ENCODE data around the gene LDHAL6B. TPM values are rescaled to one million over a fixed set of nuclear protein-coding genes. Genes with fewer than 3 reads are reported as not detected.

LDHAL6B gene
- total RNA-seq, 6 donors from 2014 or later = 2.1 TPM; not detected in 5

GRCh38 chr15:59245559-59245958 lies 38.9 kb downstream of the LDHAL6B start:
- no peak for ATAC-seq (ENCODE audit: low FRiP score in 2 of 2)
- Histone ChIP-seq H3K4me3 (no peak overlapping the region), H3K4me1 (peaks cover 0 to 3% (median 1%) of the 10 kb centered on the region in 4 donors), H3K36me3 (peaks cover 0 to 3% (median 0%) of the 10 kb centered on the region in 4 donors), H3K9me3 (no peaks in the 10 kb centered on the region), H3K27ac (no peak overlapping the region), H3K27me3 (no peaks in the 10 kb centered on the region)
- no peak for TF ChIP-seq POLR2AphosphoS5 (IDR thresholded peaks at IDR 0.05)
- no peak for TF ChIP-seq CTCF (IDR thresholded peaks at IDR 0.05)
- TF ChIP-seq POLR2A (IDR thresholded peaks at IDR 0.05) = no peak
- no peak for TF ChIP-seq EP300 (IDR thresholded peaks at IDR 0.05)
- WGBS, 2 donors = 77 to 87% methylated on average over 2 of the region's 2 CpGs
- DNase-seq = no peak

- peak in 1 of 2 donors; percentile 69 for ATAC-seq (ENCODE audit: low FRiP score in 2 of 2)
- Histone ChIP-seq H3K27me3 (no peaks in the 10 kb centered on the region), H3K27ac (no peak overlapping the region), H3K4me3 (no peak overlapping the region), H3K36me3 (peaks cover 0 to 3% (median 0%) of the 10 kb centered on the region in 4 donors), H3K4me1 (peaks cover 0 to 3% (median 1%) of the 10 kb centered on the region in 4 donors), H3K9me3 (no peaks in the 10 kb centered on the region)
- peak in 1 of 2 donors; percentile 67 for DNase-seq
- 6 to 15% methylated on average over 2 of the region's 2 CpGs for WGBS, 2 donors
- TF ChIP-seq CTCF (IDR thresholded peaks at IDR 0.05) = peak; percentile 28 to 67 (median 49)
- no peak for TF ChIP-seq POLR2A (IDR thresholded peaks at IDR 0.05)
Observed at GRCh38 chr15:59247364-59247763, 40.7 kb downstream of the LDHAL6B start.

- TF ChIP-seq CTCF (IDR thresholded peaks at IDR 0.05) (no peak), POLR2A (IDR thresholded peaks at IDR 0.05) (no peak), EP300 (IDR thresholded peaks at IDR 0.05) (no peak), POLR2AphosphoS5 (IDR thresholded peaks at IDR 0.05) (no peak)
- peaks cover 0 to 3% (median 1%) of the 10 kb centered on the region in 4 donors for H3K4me1 ChIP-seq
- H3K27me3 ChIP-seq = no peaks in the 10 kb centered on the region
- H3K9me3 ChIP-seq = no peaks in the 10 kb centered on the region
- no peak overlapping the region for H3K4me3 ChIP-seq
- peaks cover 0 to 3% (median 0%) of the 10 kb centered on the region in 4 donors for H3K36me3 ChIP-seq
- DNase-seq (no peak), ATAC-seq (ENCODE audit: low FRiP score in 2 of 2) (no peak)
- WGBS, 2 donors = 91 to 97% methylated on average over 5 of the region's 5 CpGs
- H3K27ac ChIP-seq = no peak overlapping the region
Observed at GRCh38 chr15:59249816-59250215, 43.2 kb downstream of the LDHAL6B start.

GRCh38 chr15:59250249-59250648 lies 43.6 kb downstream of the LDHAL6B start:
- ATAC-seq (ENCODE audit: low FRiP score in 2 of 2) = no peak

More at GRCh38 chr15:59250249-59250648, 43.6 kb downstream of the LDHAL6B start:
- no peak overlapping the region for H3K4me3 ChIP-seq
- H3K4me1 ChIP-seq = peaks cover 0 to 3% (median 1%) of the 10 kb centered on the region in 4 donors
- no peak for TF ChIP-seq EP300 (IDR thresholded peaks at IDR 0.05)
- TF ChIP-seq CTCF (IDR thresholded peaks at IDR 0.05) = no peak
- no peak for TF ChIP-seq POLR2A (IDR thresholded peaks at IDR 0.05)
- TF ChIP-seq POLR2AphosphoS5 (IDR thresholded peaks at IDR 0.05) = no peak
- no peak for DNase-seq
- H3K27ac ChIP-seq = no peak overlapping the region
- H3K27me3 ChIP-seq = no peaks in the 10 kb centered on the region
- no peaks in the 10 kb centered on the region for H3K9me3 ChIP-seq
- 86 to 90% methylated on average over 13 of the region's 13 CpGs for WGBS, 2 donors
- peaks cover 0 to 3% (median 0%) of the 10 kb centered on the region in 4 donors for H3K36me3 ChIP-seq
